GM18520 (cell line): ENCODE results near the gene CFL1.

Source experiments
- ATAC-seq: cut with Tn5 transposase; IDR thresholded peaks from one replicate; pipeline ENCODE4 v1.9.1; 2021; ENCODE audit not compliant: unreplicated experiment

CFL1 gene

GRCh38 chr11:65870706-65871681, 13.0 kb upstream of the CFL1 start:
- ATAC-seq, result no peak

GRCh38 chr11:65870307-65870658, 12.3 kb upstream of the CFL1 start:
- no peak for ATAC-seq

GRCh38 chr11:65869643-65870306, 11.8 kb upstream of the CFL1 start:
- ATAC-seq, result no peak

- no peak for ATAC-seq
Measured at GRCh38 chr11:65868907-65869306, 10.9 kb upstream of the CFL1 start.

- no peak for ATAC-seq
Measured at GRCh38 chr11:65868076-65868667, 10.2 kb upstream of the CFL1 start.

- ATAC-seq, result no peak
Measured at GRCh38 chr11:65867284-65868071, 9.5 kb upstream of the CFL1 start.

- no peak for ATAC-seq
Measured at GRCh38 chr11:65866509-65867283, 8.7 kb upstream of the CFL1 start.

- ATAC-seq, result no peak
Measured at GRCh38 chr11:65865550-65866172, 7.7 kb upstream of the CFL1 start.

GRCh38 chr11:65864706-65865471, 6.9 kb upstream of the CFL1 start:
- ATAC-seq, result no peak

GRCh38 chr11:65863889-65864705, 6.1 kb upstream of the CFL1 start:
- no peak for ATAC-seq

- ATAC-seq, result no peak
Measured at GRCh38 chr11:65862941-65863888, 5.2 kb upstream of the CFL1 start.

- no peak for ATAC-seq
Measured at GRCh38 chr11:65862191-65862735, 4.3 kb upstream of the CFL1 start.

GRCh38 chr11:65861533-65862183, 3.7 kb upstream of the CFL1 start:
- no peak for ATAC-seq

- ATAC-seq, result no peak
Measured at GRCh38 chr11:65861165-65861505, 3.2 kb upstream of the CFL1 start.

- ATAC-seq, result peak; percentile 19
Measured at GRCh38 chr11:65860278-65861164, 2.5 kb upstream of the CFL1 start, which contains the start of gene MUS81. Gene MUS81 (plus strand): TSS chr11:65860433. CDS start chr11:65860754, 321 bp downstream.
